Suppressor macrophage (primary cell): ENCODE data around the gene RTP3.
"Not testable (repeated sequence)": the region's sequence is repeated elsewhere in the genome, so short reads cannot be mapped to it uniquely, and the experiment has no call there.

Experiments used
- DNase-seq, 4 experiments: peaks; one replicate each; pipeline ENCODE4 v3.0.0-alpha.2; 2020 to 2022

RTP3 gene

DNA sequence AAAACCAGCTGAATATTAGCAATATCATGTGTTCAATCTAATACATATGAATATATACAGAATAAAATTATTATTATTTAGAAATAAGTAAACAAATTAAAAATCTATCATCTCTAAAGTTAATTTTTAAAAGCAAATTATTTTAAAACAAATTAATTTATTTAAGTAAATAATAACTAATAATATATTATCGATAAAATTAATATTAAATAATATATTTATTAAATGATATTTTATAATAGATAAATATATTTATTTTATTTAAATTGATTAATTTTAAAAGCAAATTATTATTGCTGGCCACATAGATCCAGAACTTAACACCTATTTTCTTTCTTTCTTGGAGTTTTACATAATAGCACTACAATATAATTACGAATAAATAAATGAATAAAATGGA lies 22.2 kb downstream of the RTP3 start:
- DNase-seq, result no peak

DNA sequence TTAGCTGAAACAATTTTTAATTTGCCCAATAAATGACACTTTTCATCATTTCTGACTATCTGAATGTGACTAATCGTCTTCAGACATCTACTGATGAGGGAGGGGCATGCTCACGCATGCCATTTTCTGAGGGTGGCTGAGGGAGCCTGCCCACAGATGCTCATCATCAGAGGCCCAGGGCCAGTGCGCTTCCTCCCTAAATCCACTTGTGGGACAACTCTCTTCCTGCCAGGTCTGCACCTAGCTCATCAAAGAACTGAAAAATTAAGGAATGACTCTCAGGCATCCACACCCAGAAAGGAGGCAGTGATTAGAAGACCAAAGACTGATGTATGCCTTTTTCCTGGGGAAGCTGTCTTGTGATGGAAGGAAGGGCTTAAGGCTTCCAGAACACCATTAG lies 22.8 kb downstream of the RTP3 start:
- DNase-seq, result no peak

DNA sequence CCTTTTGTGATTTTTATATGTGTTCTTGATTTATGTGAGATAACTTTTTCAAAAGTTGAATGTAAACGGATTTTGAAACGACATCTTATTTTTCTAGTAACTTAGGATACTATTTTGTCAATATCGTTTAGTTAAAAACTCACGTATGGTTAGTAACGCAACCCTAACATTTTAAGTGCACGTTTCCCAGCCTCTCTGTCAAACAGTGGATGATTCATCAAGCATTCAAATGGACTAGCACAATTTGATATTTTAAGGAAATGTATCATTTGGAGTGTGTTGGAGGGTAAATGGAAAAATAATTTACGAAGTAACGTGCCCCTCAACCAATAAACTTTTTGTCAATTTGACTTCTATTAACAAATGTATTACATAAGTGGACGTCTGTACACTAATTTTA lies 23.3 kb downstream of the RTP3 start:
- no peak for DNase-seq

DNA sequence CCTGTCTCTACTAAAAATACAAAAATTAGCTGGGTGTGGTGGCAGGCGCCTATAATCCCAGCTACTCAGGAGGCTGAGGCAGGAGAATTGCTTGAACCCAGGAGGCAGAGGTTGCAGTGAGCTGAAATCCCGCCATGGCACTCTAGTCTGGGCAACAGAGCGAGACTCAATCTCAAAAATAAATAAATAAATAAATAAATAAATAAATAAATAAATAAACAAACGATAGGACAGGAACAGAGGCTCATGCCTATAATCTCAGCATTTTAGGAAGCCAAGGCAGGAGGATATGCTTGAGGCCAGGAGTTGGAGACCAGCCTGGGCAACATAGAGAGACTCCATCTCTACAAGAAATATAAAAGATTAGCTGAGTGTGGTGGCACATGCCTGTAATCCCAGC lies 24.4 kb downstream of the RTP3 start:
- not testable (repeated sequence) for DNase-seq

DNA sequence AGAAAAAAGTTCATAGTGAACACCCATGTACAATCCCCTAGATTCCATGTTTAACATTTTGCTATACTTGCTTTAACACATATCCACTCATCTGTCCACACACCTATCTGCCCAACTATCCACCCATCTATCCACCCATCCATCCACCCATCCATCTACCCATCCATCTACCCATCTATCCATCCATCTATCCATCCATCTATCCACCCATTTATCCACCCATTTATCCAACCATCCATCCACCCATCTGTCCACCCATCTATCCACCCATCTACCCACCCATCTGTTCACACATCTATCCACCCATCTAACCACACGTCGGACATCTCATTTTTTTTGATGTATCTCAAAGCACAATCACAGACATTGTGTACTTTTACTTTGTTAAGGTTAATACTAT lies 25.8 kb downstream of the RTP3 start:
- DNase-seq, result no peak

DNA sequence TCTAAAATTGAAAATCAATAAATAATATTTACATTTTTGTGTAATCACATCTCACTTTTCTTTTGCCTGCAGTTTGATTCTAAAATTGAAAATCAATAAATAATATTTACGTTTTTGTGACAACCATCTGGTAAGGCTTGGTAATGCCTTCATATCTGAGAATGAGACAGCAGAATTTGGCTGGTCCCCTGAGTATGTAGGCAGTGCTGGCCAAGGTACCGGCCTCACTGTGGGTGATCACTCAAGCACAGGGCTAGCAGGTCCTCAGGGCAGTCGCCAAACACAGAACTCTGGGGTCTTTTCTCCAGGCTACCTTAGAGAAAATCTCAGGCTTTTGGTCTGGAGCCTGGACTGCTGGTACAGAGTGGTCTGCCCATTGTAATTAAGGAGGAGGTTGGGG lies 26.2 kb downstream of the RTP3 start:
- no peak for DNase-seq

DNA sequence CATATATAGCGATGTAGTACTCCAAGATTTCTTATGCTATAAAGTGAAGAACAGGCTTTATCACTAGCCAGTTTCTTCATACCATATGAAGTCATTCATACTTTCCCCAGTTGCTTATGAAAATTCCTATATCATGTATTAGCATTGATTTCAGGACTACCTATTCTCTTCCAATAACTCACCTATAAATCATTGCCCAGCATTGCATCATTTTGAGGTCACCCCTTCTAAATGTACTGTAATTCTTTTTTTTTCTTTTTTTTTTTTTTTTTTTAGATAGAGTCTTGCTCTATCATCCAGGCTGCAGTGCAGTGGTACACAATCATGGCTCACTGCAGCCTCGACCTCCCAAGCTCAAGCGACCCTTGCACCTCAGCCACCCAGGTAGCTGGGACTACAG lies 27.1 kb downstream of the RTP3 start:
- no peak for DNase-seq

DNA sequence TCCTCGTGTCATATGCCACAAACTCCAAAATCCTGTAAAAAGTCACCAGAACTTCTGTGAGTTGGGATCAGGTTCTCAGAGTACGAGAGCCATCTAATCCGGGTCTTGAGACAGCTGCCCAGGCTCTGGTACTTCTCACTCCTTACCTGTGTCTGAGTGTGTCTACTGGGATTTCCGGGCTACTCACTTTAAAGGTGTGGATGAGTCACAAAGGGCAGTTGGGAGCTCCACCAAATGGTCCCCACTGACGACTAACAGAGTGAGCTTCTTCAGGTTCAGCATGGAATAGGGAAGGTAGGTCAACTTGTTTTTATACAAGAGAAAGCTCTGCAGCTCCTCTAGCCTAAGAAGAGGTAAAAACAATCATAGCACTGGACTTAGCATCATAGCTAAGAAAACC lies 29.5 kb downstream of the RTP3 start:
- no peak for DNase-seq

DNA sequence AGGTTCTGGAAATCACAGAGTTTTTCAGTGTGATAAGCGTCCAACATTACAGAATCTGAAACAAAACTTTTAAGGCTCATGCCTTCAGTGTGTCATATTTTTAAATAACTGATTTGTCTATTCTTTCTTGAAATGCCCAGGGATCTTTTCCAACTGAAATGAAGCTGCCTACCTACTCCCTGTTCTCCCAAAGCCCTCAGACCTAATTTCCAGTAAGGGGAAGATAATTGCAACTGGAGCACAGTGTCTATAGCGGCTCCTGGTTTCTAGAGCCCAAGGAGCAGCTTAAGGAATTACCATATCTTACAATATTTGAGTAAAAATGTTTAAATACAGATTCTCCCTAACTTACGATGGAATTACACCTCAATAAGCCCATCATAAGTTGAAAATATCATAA lies 35.3 kb downstream of the RTP3 start:
- DNase-seq, result no peak

DNA sequence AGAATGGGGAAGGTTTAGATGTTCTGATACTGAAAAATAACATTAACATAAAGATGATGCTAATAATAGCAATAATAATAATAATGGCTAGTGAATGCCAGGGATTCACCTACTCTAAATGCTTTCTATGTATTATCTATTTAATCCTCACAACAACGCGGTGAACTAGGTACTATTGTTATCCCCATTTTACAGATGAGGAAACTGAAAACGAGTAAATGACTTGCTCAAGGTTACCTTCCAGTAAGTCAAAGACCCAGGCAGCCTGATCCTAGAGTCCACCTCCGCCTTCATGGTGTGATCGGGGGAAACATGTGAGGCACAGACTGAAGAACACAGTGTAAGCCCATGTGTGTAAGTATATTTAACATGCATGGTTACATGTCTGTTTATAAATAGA lies 38.0 kb downstream of the RTP3 start:
- no peak for DNase-seq

DNA sequence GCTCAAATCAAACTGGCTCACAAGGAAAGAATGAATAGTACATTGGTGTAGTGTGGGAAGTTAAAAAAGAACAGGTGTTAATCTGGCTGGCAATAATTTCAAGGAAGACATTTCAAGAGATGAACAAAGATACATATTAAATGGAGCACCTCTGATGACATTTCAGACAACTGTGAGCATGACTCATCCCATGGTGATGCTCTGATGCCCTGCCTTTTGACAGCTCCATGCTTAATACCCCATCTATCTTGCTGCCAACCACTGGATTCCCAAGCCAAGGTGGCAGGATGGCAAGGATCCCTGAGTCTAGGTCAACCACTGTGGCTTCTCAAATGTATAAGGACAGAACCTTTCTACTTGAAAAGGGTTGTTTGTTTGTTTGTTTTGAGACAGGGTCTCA lies 39.0 kb downstream of the RTP3 start:
- no peak for DNase-seq

DNA sequence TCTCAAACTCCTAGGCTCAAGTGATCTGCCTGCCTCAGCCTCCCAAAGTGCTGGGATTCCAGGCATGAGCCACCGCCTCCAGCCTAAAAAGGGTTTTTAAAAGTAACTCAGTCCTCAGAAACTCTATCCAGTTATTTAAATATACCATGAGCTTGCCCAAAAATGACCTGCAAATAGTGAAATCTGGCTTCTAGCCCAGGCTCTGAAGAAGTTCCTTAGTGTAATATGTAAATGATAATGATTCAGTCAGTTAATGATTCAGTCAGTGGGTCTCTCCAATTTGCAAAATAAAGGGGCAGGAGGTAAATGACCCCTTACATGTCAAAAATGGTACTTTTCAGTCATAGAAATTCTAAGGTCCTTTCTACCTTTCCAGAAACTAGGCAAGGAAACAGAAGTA lies 39.5 kb downstream of the RTP3 start:
- no peak for DNase-seq

DNA sequence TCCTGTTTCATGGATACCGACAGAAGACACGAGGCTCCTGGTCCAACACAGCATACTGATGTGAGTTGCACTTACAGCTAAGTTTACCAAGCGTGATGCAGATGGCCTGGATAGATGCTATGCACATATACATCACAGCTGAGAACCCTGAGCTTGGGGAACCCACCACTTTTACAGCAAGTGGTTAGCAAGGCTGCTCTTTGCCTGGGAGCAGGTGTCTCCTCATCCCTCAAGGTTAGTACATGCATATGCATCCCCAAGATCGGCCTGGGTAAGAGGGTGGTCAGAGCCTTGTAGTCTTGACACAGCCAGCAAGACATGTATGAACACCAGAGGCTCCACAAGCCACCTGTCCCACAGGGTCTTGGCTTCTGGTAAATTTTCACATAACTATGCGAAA lies 40.0 kb downstream of the RTP3 start:
- DNase-seq, result no peak

DNA sequence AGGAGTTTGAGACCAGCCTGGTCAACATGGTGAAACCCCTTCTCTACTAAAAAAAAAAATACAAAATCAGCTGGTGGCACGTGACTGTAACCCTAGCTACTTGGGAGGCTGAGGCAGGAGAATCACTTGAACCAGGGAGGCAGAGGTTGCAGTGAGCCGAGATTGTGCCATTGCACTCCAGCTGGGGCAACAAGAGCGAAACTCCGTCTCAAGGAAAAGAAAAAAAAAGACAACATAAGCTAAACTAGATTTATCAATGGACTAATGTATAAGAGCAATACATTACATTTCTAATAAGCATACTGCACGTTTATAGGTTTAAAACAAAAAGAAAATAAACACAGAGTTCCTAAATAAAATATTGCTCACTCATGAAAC lies 40.6 kb downstream of the RTP3 start:
- DNase-seq, result not testable (repeated sequence)

DNA sequence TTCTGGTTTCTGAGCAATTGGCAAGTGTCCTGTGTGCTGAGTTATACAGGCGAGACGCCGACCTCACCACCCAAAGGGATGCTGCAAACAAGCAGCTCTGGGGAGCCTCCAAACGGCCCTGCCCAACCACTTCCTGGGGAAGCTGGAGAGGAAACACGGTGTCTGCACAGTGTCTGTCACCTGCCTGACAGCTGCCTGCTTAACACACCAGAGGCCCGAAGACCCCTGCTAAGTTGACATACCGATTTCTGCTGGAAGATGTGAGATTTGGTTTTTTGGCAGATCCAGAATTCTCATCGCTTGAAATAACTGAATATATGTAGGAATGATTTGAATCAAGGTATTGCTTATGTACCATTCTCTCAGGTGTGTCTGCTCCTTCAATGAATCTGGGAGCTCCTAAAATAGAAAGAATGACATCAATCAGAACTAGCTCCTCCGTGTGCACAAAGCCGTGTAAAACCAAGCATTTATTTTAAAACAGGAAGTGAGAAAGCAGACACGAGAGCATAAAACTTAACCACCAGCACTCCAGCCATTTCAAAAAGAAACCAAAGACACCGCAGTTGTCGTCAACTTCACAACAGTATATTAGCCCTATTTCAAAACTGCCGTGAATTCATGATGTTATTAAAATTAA lies 41.1 kb downstream of the RTP3 start:
- peak; percentile 68 to 84 (median 80) for DNase-seq

DNA sequence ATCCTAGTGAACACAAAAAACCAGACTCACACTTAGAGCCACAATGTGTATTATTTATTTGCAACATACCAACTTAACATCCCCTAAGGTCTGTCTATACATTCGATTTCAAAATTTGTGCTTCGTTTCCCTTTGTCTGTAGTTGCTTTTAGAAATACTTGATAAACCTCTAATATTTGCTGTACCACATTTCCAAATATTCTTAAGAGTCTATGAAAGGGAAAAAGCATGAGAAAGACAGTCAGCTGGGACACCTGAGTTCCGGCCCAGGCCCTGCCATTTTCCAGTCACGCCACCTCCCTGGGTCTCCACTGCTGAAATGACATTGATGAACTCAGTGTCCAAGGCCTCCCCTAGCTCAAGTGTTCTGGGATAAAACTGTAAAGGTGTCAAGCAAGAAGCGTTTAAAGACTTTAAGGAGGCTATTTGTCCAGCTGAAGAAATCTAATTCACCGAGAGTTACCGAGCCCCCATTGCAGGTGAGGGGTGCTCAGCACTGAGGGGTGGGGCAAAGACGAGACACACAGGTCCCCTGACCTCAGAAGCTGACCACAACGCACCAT lies 41.7 kb downstream of the RTP3 start:
- no peak for DNase-seq

DNA sequence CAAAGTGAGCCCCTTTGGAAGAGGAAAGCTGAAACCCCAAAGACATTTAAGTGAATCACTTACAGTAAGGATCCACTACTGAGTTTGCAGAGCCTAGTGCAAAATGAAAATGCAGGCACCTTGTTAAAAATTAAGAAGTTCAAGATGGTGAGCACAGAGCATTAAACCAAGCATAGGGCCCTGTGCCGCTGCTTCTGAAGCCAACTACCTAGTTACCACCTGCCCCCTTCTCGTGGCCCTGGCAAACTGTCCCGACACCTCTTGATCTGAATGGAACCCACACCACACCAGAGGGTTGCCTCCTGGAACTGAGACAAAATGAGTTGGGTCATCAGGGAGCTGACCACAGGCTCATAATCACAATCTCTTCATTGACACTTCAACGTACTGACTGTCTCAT lies 42.8 kb downstream of the RTP3 start:
- no peak for DNase-seq

DNA sequence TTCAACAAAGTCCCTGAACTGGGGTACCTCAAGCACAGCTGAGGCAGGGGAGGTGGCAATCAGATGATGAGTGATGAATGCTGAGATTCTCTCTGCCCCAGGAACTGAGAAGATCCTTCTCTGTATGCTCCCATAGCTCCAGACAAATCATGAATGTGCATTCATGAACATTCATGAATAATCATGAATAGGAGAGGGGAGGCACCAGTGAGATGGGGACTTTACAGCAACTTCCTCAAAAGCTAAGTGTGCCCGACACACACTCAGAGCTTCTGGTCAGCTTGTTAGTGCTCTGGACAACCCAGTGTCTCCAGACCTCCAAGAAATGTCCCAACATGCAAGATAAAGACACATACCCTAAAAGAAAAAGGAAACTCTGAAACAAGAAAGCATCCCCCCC lies 44.1 kb downstream of the RTP3 start:
- DNase-seq, result peak in 3 of 4 experiments; percentile 26 to 49 (median 44)

DNA sequence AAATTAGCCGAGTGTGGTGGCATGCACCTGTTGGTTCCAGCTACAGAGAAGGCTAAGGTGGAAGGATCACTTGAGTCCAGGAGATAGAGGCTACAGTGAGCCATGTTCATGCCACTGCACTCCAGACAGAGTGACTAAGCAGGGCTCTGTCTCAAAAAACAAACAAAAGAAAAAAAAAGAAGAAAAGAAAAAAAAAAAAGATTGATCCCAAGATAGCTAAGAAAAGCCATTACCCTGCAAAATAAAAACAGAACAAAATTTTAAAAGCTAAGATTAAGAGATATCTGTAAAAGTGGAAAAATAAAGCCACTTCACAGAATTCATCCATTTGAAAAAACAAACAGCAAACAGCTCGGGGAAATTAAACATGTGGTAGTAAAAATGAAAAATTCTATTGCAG lies 44.6 kb downstream of the RTP3 start:
- DNase-seq, result no peak

DNA sequence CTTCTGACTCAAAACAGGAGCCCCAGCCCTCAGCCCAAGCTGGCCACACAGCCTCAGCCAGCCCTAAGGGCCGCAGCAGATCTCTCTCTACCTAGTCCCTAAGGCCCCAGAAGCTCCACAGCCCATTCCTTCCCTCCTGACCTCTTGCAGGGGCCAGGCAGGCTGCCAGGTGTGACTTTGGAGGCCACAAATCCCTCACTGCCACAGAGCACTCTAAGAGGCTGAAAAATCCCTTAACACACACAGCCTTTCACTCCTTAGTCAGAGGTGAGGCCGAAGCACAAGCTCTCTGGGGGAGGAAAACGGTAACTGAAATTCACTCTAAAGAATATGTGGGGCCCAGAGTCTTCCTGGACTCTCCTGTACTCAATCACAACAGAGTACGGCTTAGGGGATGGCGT lies 45.0 kb downstream of the RTP3 start:
- DNase-seq, result no peak

DNA sequence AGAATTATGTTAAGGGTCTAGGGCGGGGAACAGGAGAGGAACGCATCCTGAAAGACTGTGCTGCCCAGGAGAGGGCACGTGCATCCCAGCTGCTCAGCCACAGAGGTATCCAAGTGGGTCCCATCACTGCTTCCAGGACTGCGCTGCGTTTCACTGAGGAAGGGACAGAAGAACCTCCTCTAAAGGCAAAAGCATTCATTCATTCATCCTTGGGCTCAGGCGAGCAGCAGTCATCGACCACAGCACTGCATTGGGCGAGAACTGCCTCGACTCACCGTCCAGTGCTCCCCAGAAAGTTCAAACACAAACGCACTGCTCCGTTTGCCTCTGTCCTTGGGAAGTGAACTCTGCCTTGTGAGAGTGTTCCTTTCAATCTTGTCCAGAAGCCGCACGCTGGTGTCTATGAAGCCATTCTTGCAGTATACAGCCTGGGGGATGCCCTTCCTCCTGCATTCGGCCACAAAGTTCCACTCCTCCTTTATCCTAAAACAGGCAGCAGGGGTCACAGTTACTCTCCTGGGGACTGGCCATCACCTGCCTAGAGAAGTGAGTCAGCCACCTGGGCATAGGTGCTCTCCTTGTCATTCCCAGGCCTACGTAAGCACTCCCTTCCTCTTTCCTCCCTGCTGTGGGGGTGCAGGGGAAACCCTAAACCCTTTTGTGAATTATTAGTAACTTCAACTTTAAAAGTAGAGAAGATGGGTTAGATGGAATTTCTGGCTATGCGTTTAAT lies 47.2 kb downstream of the RTP3 start:
- DNase-seq, result no peak

DNA sequence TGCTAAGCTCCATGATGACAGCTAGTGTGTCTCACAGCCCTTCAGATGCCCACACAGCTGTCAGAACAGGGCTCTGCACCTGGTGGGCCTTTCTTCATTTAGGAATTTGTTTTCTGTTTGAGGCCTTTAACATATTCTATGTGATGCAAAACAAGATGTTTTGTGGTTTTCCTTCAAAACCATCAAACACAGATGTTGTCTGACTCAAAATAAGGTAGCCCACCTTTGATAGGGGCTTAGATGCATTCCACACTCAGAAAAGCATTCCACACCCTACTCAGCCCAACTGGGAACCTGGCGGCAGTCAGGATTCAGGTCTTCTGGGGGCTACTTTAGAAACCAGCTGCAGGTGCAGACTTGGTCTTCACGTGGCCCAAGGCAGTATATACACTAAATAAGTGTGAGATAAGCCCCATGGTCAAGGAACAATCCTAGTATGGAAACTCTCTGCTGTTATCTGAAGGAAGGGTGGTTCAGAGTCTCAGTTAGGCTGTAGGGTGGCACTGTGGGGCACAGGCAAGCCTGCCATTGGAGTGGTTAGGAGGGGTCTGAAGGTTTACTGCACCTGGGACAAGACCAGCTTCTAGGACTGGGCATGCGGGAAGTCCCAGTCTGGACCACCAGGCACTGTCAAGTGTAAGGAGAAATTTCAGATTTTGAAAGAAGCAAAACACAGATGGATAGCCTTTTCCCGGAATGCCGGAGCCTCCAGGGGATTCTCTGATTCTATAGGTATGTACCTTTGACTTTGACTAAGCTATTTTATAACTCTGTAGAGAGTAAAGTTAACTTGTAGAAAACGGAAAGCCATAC lies 48.2 kb downstream of the RTP3 start:
- DNase-seq, result no peak

DNA sequence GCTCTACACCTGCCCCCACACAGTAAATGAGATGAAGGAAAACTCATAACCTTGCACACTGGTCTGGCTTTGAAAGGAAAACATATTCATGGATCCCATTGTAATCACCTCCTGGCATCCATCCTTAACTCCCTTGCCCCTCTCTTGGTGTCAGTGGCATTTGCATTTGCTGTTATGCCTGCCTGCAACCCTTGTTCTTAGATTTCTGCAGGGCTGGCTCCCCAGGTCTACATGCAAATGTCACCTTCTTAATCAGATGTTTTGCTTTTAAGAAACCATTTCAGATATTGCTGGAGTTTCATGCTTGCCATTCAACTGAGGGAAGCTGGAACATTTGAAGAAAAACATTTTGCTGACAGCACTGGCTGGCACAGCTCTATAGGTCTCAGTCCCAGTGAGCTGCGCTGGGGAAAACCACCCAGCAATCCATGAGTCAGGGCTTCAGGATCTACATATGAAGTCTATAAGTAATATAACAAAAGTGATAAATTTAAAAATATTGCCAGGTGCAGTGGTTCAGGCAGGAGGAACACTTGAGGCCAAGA lies 49.2 kb downstream of the RTP3 start:
- DNase-seq, result no peak
